GM19328 (cell line): ENCODE data around the gene TSPAN17.
"Not testable (repeated sequence)": the region's sequence is repeated elsewhere in the genome, so short reads cannot be mapped to it uniquely, and the experiment has no call there.

ENCODE experiments used
- ATAC-seq: cut with Tn5 transposase; IDR thresholded peaks from one replicate; pipeline ENCODE4 v1.9.1; 2021; ENCODE audit warnings: mild to moderate bottlenecking, moderate library complexity; ENCODE audit not compliant: unreplicated experiment

The TSPAN17 gene

GRCh38 chr5:176647030-176647842, at the start of gene TSPAN17:
TSPAN17 (plus strand) TSS chr5:176647484; CDS start chr5:176647616, 132 bp downstream.
- ATAC-seq, result peak; percentile 92

- ATAC-seq, result not testable (repeated sequence)
These were observed 47.4 kb upstream of the TSPAN17 start for GRCh38 chr5:176599749-176600430.

- no peak for ATAC-seq
These were observed 45.3 kb upstream of the TSPAN17 start for GRCh38 chr5:176601901-176602482.

- ATAC-seq, result no peak
These were observed 44.2 kb upstream of the TSPAN17 start for GRCh38 chr5:176603091-176603490.

- no peak for ATAC-seq
These were observed 41.3 kb upstream of the TSPAN17 start for GRCh38 chr5:176606032-176606431.

GRCh38 chr5:176606875-176607274, 40.4 kb upstream of the TSPAN17 start:
- no peak for ATAC-seq

GRCh38 chr5:176608142-176608705, 39.1 kb upstream of the TSPAN17 start:
- ATAC-seq, result no peak

GRCh38 chr5:176608937-176609723, 38.2 kb upstream of the TSPAN17 start:
- ATAC-seq, result peak; percentile 11

GRCh38 chr5:176609724-176610434, 37.4 kb upstream of the TSPAN17 start, which contains the start of gene GPRIN1:
GPRIN1 (minus strand) TSS chr5:176610156; CDS start chr5:176599834, 10,322 bp downstream.
- ATAC-seq, result peak; percentile 82

GRCh38 chr5:176610435-176610773, 36.9 kb upstream of the TSPAN17 start:
- no peak for ATAC-seq

- ATAC-seq, result no peak
These were observed 35.8 kb upstream of the TSPAN17 start for GRCh38 chr5:176611435-176611834.

GRCh38 chr5:176612008-176612407, 35.3 kb upstream of the TSPAN17 start:
- no peak for ATAC-seq

- no peak for ATAC-seq
These were observed 34.4 kb upstream of the TSPAN17 start for GRCh38 chr5:176612855-176613254.

GRCh38 chr5:176614805-176615478, 32.3 kb upstream of the TSPAN17 start:
- no peak for ATAC-seq

GRCh38 chr5:176616511-176616910, 30.8 kb upstream of the TSPAN17 start:
- ATAC-seq, result no peak

- no peak for ATAC-seq
These were observed 28.5 kb upstream of the TSPAN17 start for GRCh38 chr5:176618783-176619182.

GRCh38 chr5:176619203-176619568, 28.1 kb upstream of the TSPAN17 start:
- ATAC-seq, result no peak

- ATAC-seq, result no peak
These were observed 27.5 kb upstream of the TSPAN17 start for GRCh38 chr5:176619569-176620332.
